HUES48 (cell line): ENCODE results near the gene FAM24B.
"Not testable (repeated sequence)": the region's sequence is repeated elsewhere in the genome, so short reads cannot be mapped to it uniquely, and the experiment has no call there.

Experiments
- H3K27ac ChIP-seq: one replicate; pipeline ENCODE4 v1.7.0; 2013; ENCODE audit warnings: low read depth, low read length, inconsistent platforms
- H3K27me3 ChIP-seq: 2 replicates; pipeline ENCODE4 v1.6.1; 2013; ENCODE audit warnings: mild to moderate bottlenecking, low read length; ENCODE audit not compliant: control insufficient read depth, insufficient read depth
- H3K36me3 ChIP-seq: 2 replicates; pipeline ENCODE4 v1.6.1; 2013; ENCODE audit warnings: low read length; ENCODE audit not compliant: control insufficient read depth, insufficient read depth
- H3K4me1 ChIP-seq: 2 replicates; pipeline ENCODE4 v1.6.1; 2013; ENCODE audit warnings: mild to moderate bottlenecking, low read length; ENCODE audit not compliant: control insufficient read depth, insufficient read depth
- H3K4me3 ChIP-seq: 2 replicates; pipeline ENCODE4 v1.5.1; 2013; ENCODE audit warnings: mild to moderate bottlenecking, low read depth, low read length
- H3K9ac ChIP-seq: 2 replicates; pipeline ENCODE4 v1.6.1; 2013; ENCODE audit warnings: mild to moderate bottlenecking, low read depth, low read length, moderate library complexity
- H3K9me3 ChIP-seq: 2 replicates; pipeline ENCODE4 v1.6.1; 2013; ENCODE audit warnings: low read length; ENCODE audit not compliant: control insufficient read depth, insufficient read depth

The FAM24B gene

DNA sequence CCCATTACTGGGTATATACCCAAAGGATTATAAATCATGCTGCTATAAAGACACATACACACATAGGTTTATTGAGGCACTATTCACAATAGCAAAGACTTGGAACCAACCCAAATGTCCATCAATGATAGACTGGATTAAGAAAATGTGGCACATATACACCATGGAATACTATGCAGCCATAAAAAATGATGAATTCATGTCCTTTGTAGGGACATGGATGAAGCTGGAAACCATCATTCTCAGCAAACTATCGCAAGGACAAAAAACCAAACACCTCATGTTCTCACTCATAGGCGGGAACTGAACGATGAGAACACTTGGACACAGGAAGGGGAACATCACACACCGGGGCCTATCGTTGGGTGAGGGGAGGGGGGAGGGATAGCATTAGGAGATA lies 21.3 kb downstream of the FAM24B start:
- not testable (repeated sequence) for H3K9me3 ChIP-seq, H3K36me3 ChIP-seq, H3K4me1 ChIP-seq, H3K4me3 ChIP-seq, H3K27me3 ChIP-seq, H3K27ac ChIP-seq, H3K9ac ChIP-seq

DNA sequence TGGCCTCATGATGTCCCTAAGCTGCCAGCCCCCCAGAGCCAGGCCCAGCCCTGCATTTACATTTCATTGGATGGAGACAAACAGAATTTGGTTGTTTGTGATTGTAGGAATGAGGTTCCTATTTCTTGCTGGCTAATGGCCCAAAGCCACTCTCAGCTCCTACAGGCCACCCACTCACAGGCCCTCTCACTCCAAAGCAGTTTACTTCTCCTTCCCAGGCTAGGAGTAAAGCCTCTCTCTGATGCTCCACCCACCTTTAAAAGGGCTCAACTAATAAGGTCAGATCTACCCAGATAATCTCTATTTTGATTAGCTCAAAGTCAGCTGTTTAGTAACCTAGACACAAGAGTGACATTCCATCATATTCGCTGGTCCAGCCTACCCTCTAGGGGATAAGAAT lies 22.5 kb downstream of the FAM24B start:
- Histone ChIP-seq H3K4me3 (no peak overlapping the region), H3K27me3 (no peaks in the 10 kb centered on the region), H3K27ac (no peak overlapping the region), H3K9me3 (no peaks in the 10 kb centered on the region), H3K36me3 (no peaks in the 10 kb centered on the region), H3K4me1 (no peaks in the 10 kb centered on the region), H3K9ac (no peak overlapping the region)

DNA sequence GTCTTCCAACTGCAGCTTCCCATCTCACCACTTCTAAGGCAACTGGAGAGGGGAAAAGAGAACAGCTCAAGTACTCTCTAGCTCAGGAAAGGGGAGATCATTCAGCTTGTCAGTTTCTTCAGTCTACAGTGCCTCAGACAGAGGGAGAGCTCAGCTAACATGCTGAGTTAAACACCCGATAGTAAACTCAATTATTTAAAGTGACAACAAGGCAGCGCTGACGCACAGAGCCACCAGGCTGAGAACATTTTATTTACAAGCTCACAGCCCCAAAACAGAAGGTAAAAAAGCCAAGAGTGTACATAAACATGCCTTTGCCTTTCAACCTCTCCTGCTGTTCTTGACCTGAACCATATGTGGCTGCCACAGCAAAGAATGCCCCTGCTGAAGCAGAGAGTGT lies 23.6 kb downstream of the FAM24B start:
- no peak overlapping the region for H3K27ac ChIP-seq

DNA sequence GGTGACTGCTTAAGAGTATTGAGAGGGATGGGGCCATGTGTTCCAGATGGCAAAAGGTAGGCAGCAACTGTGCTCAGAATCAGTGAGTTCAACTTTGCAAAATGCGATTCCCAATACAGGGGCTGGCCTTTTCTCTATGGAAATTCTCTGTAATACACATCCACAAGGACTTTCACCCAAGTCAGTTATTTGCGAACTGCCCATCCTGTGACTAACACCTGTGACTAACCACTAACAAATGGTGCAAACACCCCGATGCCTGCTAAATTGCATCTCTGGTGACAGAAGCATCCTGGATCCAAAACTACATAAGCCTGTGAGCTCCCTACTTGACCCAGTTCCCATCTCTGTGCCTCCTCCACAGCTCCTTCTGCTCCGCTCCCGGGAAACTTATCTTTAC lies 24.7 kb downstream of the FAM24B start:
- no peaks in the 10 kb centered on the region for H3K27me3 ChIP-seq
- H3K4me1 ChIP-seq: peaks cover 5% of the 10 kb centered on the region; the same call in 1 of the 2 replicates
- H3K27ac ChIP-seq: no peak overlapping the region
- no peak overlapping the region for H3K4me3 ChIP-seq
- no peaks in the 10 kb centered on the region for H3K9me3 ChIP-seq
- no peak overlapping the region for H3K9ac ChIP-seq
- H3K36me3 ChIP-seq: no peaks in the 10 kb centered on the region

More for the DNA sequence above, 23.6 kb downstream of the FAM24B start:
- no peaks in the 10 kb centered on the region for H3K4me1 ChIP-seq
- H3K36me3 ChIP-seq: no peaks in the 10 kb centered on the region
- no peak overlapping the region for H3K9ac ChIP-seq
- H3K9me3 ChIP-seq: no peaks in the 10 kb centered on the region
- H3K27me3 ChIP-seq: no peaks in the 10 kb centered on the region
- H3K4me3 ChIP-seq: no peak overlapping the region

DNA sequence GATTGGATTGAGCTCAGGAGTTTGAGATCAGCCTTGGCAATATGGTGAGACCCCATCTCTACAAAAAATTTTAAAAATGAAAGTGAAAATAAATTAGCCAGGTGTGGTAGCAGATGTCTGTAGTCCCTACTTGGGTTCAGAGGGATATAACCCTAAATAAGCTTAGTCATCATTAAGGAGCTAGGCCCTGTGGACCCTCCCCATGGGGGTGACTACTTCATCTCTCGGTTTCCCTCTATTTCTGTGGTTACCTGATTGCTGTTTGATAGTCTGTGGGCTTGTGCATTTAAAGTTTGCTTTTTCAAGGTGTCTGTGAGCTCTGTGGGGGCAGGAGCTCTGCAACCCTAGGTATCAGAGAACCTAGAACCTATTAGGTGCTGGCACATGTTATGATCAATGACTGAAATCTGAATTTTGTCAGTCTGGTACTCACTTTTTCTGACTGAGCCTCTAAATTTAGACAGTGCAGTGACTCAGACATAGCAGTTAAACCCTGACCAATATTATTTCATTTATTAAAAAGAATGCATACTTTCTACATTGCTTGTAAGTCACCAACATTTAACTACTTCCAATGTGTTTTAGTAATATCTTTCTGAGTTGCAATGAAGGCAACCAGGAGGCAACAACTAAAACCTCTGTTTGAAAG lies 25.6 kb downstream of the FAM24B start:
- Histone ChIP-seq H3K9me3 (no peaks in the 10 kb centered on the region), H3K4me1 (peaks cover 5% of the 10 kb centered on the region; the same call in 1 of the 2 replicates), H3K4me3 (no peak overlapping the region), H3K27ac (no peak overlapping the region), H3K36me3 (no peaks in the 10 kb centered on the region), H3K27me3 (no peaks in the 10 kb centered on the region), H3K9ac (no peak overlapping the region)

DNA sequence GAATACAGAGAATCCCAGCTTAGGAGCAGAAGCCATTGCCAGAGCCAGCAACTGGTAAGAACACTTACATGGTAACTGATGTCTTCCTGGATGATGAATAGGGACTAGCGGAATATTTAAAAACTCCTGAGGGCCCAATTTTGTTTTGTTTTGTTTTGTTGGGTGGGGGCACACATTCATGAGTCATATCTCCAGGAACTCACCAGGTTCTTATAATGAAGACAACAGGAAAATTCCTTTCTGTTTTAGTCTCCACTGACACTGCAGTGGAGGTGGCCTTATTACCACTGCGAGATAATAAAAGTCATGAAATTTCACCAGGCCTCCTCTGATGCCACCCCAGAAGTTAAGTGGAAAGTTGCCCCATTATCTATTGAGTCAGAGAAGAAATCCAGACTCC lies 27.1 kb downstream of the FAM24B start:
- H3K4me3 ChIP-seq: no peak overlapping the region
- no peaks in the 10 kb centered on the region for H3K36me3 ChIP-seq
- H3K4me1 ChIP-seq: peaks cover 5% of the 10 kb centered on the region; the same call in 1 of the 2 replicates
- H3K27me3 ChIP-seq: no peaks in the 10 kb centered on the region
- H3K9ac ChIP-seq: no peak overlapping the region
- H3K9me3 ChIP-seq: no peaks in the 10 kb centered on the region
- peak overlapping the region; percentile 15 for H3K27ac ChIP-seq

DNA sequence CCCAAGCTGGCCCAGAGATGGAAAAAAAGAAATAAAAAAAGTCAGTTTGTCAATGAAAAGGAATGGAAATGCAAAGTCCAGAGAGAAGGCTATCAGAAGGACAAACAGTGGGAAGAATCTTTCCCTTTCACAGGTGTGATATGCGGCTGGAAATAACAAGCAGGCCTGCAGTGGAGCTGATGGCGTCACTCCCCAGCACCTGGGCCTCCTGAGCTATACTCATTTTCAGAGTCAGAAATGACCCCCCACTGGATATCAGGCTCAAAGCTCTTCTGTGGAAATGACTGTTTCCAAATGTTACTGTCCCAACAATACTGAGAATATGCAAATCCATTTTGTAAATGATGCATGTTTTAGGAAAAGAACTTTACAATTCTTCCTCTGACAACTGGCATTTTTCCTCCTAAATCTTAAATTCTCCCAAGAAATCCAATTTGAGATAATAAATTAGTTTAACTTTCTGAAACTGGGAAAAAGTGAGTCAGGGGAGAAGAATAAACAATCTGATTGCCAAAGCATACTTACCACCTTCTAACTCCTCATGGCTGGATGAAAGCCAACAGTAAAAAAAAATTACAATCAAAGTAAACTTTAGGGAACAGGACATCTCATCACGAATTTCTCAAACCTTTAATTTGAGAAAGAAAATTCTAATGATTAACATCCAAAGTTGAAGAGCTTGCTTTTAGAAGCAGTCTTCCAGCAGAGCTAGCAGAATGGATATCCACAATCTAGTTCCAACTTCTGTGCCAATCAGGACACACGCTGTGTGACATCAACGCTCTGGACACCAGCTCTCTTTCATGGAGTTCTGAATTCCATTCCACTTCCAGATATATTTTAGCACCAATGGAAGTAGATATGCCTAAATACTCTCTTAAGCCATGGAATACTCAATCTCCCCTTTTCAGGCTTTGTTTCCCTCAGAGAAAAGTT lies 28.4 kb downstream of the FAM24B start:
- H3K27ac ChIP-seq: no peak overlapping the region
- H3K4me3 ChIP-seq: no peak overlapping the region
- no peaks in the 10 kb centered on the region for H3K9me3 ChIP-seq
- no peaks in the 10 kb centered on the region for H3K36me3 ChIP-seq
- no peak overlapping the region for H3K9ac ChIP-seq
- H3K4me1 ChIP-seq: peaks cover 13% of the 10 kb centered on the region; the same call in 1 of the 2 replicates
- no peaks in the 10 kb centered on the region for H3K27me3 ChIP-seq

DNA sequence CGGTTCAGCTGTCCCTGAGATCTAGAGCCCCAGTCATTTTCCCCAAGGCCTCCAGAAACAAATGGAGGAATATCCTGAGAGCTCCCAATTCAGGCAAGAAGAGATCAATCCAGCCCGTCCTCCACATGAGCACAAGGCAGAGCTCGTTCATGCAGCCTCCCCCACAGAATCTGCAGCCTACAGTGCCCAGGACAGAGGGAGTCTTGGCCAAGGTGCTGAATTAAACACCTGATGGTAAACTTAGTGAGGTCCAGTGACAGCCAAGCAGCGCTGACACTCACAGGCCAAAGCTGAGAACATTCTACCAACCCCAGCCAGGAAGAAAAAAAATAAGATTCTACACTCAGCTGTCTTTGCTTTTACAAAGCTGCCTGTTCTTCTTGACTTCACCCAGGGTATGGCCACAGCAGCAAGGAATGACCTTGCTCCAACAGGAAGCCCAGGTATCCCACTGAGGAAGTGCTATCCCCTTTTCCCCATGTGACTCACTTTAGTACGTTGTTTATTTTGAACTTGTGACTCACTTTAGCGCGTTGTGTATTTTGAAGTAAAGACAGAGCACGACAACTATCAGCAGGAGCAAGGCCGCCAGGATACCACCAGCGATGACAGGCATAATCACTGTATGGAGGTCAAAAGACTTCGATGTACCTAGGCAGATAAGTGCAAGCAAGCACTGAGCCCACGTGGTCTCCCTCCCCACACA lies 29.3 kb downstream of the FAM24B start:
- Histone ChIP-seq H3K36me3 (no peaks in the 10 kb centered on the region), H3K27me3 (no peaks in the 10 kb centered on the region), H3K9ac (no peak overlapping the region), H3K4me3 (no peak overlapping the region), H3K9me3 (no peaks in the 10 kb centered on the region), H3K27ac (no peak overlapping the region), H3K4me1 (peaks cover 20% of the 10 kb centered on the region; the same call in 1 of the 2 replicates)

DNA sequence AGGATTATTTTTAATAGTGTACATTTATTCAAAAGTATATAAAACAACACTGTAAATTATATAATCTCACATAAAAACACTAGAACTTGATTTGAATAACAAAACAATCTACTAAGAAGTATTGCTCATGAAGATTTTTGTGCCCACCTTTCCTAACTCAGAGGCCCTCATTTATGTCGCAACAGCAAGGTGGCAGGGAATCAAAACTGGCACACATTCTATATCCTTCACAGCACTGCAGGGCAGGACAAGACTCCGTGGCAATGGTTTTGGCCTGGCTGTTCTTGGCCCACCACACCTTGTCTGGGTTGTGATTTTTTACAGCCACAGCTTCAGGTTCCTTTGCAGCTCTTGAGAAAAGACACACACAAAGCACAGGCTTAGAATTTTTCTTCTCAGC lies 30.3 kb downstream of the FAM24B start:
- Histone ChIP-seq H3K4me3 (no peak overlapping the region), H3K4me1 (peaks cover 20% of the 10 kb centered on the region; the same call in 1 of the 2 replicates), H3K27me3 (no peaks in the 10 kb centered on the region), H3K27ac (no peak overlapping the region), H3K36me3 (no peaks in the 10 kb centered on the region), H3K9me3 (no peaks in the 10 kb centered on the region), H3K9ac (no peak overlapping the region)

DNA sequence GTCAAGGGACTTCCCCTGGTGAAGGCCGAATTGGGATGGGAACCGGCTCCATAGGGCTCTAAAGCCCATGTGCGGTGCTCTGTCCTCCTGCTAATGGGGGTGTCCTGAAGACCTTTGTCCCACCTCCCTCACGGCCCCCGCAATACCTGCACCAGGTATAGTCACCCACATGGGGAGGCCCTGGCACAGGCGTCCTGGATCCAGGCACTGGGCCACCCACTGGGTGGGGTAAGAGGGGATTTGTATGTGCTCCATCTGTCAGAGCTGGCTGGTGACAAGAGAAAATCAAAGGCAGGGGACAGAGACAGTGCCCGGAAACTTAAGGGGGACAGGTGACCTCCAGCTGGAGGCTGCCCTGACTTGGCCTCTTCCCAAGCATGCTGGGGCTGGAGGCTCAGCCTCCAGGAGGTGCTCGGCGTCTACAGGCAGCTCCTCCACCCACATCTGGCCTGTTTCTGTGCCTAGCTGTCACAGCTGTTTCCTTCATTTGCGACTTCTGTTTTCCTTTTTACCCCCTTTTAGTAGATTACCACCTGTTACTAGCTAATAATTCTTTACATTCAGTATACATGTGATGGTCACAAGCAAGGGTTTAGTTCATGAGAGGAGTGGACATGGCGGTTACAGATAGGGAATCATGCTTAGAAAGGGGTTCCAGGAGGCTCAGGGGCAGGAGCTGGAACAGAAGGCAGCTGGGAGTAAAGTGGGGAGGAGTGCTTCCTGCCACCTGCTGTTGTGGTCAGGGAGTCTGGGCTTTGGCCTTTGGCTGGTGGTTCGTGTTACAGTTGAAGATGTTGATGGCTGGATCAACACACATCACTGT lies 31.4 kb downstream of the FAM24B start:
- Histone ChIP-seq H3K27ac (no peak overlapping the region), H3K4me3 (no peak overlapping the region), H3K4me1 (peaks cover 20% of the 10 kb centered on the region; the same call in 1 of the 2 replicates), H3K36me3 (no peaks in the 10 kb centered on the region), H3K9me3 (peaks cover 2% of the 10 kb centered on the region; the same call in 1 of the 2 replicates), H3K27me3 (no peaks in the 10 kb centered on the region), H3K9ac (no peak overlapping the region)
